GM21367 (cell line): ENCODE measurements around the gene KCNQ4.

ENCODE experiments used
- ATAC-seq: cut with Tn5 transposase; IDR thresholded peaks from one replicate; pipeline ENCODE4 v1.9.1; 2021; ENCODE audit not compliant: unreplicated experiment

Gene KCNQ4

GRCh38 chr1:40783001-40783905 lies at the start of gene KCNQ4:
Gene KCNQ4 (plus strand): TSS chr1:40783787. CDS start chr1:40784094, 307 bp downstream.
- ATAC-seq = no peak

GRCh38 chr1:40734882-40735628 lies 48.5 kb upstream of the KCNQ4 start:
- no peak for ATAC-seq

GRCh38 chr1:40736085-40736531 lies 47.5 kb upstream of the KCNQ4 start:
- ATAC-seq = no peak

GRCh38 chr1:40738831-40739230 lies 44.8 kb upstream of the KCNQ4 start:
- no peak for ATAC-seq

- no peak for ATAC-seq
Observed at GRCh38 chr1:40739455-40740008, 44.1 kb upstream of the KCNQ4 start.

GRCh38 chr1:40740039-40740996 lies 43.3 kb upstream of the KCNQ4 start:
- no peak for ATAC-seq

- no peak for ATAC-seq
Observed at GRCh38 chr1:40740997-40741736, 42.4 kb upstream of the KCNQ4 start.

GRCh38 chr1:40742363-40743061 lies 41.1 kb upstream of the KCNQ4 start:
- no peak for ATAC-seq

GRCh38 chr1:40743452-40743851 lies 40.1 kb upstream of the KCNQ4 start:
- no peak for ATAC-seq

GRCh38 chr1:40743860-40744259 lies 39.7 kb upstream of the KCNQ4 start:
- no peak for ATAC-seq

GRCh38 chr1:40745176-40745575 lies 38.4 kb upstream of the KCNQ4 start:
- no peak for ATAC-seq

- no peak for ATAC-seq
Observed at GRCh38 chr1:40746344-40747090, 37.1 kb upstream of the KCNQ4 start.

GRCh38 chr1:40748841-40749718 lies 34.5 kb upstream of the KCNQ4 start:
- ATAC-seq = no peak

- ATAC-seq = no peak
Observed at GRCh38 chr1:40749817-40750216, 33.8 kb upstream of the KCNQ4 start.

GRCh38 chr1:40750451-40750908 lies 33.1 kb upstream of the KCNQ4 start:
- no peak for ATAC-seq

- no peak for ATAC-seq
Observed at GRCh38 chr1:40751802-40752201, 31.8 kb upstream of the KCNQ4 start.

- ATAC-seq = no peak
Observed at GRCh38 chr1:40753142-40753882, 30.3 kb upstream of the KCNQ4 start.
